H54 (cell line): ENCODE results near the gene NCBP2.
A peak's percentile ranks its signal among the peaks of the same experiment; 100 is the strongest.
"Not testable (repeated sequence)": the region's sequence is repeated elsewhere in the genome, so short reads cannot be mapped to it uniquely, and the experiment has no call there.

Experiments
- DNase-seq: peaks from one replicate; pipeline ENCODE4 v3.0.0; 2011; ENCODE audit warnings: low spot score, mixed read lengths; ENCODE audit not compliant: insufficient read length
- FAIRE-seq: peaks from 3 replicates; lab custom pipeline; 2011; peaks lifted over from hg19 to GRCh38; lab: Jason Lieb, UNC
- POLR2A ChIP-seq: IDR thresholded peaks from 2 replicates; pipeline ENCODE4 v1.6.1; 2011; ENCODE audit warnings: low read depth, mild to moderate bottlenecking, low read length

NCBP2 gene

DNA sequence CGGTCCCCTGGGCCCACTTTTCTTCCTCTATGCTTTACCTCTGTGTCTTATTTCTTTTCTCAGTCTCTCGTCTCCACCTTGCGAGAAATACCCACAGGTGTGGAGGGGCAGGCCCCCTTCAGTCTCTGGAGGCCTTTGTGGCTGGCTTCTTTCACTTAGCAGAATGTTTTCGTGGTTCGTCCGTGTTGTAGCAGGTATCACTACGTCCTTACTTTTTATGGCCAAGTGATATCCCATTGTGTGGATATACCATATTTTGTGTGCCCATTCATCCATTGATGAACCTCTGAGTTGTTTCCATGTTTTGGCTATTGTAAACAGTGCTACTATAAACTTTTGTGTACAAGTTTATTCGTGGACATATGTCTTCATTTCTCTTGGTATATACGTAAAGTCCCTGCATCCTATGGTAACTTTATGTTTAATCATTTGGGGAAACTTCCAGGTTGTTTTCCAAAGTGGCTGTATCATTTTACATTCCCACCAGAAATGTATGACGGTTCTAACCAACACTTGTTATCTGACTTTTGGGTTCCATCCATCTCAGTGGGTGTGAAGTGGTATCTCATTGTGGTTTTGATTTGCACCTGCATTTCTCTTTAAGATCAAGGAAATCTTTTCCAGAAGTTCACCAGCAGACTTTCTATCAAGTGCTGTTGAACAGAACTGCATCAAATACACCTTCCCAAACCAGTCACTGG lies 20.8 kb upstream of the NCBP2 start:
- TF ChIP-seq POLR2A = no peak
- no peak for DNase-seq
- FAIRE-seq = no peak

DNA sequence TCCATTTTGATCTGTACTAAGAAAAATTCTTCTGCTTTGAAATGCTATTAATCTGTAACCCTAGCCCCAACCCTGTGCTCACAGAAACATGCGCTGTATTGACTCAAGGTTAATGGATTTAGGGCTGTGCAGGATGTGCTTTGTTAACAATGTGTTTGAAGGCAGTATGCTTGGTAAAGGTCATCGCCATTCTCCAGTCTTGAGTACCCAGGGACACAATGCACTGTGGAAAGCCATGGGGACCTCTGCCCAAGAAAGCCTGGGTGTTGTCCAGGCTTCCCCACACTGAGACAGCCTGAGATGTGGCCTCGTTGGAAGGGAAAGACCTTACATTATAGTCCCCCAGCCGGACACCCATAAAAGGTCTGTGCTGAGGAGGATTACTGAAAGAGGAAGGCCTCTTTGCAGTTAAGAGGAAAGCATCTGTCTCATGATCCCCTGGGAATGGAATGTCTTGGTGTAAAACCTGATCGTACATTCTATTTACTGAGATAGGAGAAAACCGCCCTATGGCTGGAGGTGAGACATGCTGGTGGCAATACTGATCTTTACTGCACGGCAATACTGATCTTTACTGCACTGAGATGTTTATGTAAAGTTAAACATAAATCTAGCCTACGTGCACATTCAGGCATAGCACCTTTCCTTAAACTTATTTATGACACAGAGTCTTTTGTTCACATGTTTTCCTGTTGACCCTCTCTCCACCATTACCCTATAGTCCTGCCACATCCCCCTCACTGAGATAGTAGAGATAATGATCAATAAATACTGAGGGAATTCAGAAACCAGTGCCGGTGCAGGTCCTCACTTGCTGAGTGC lies 20.0 kb upstream of the NCBP2 start:
- no peak for TF ChIP-seq POLR2A
- no peak for DNase-seq
- FAIRE-seq = no peak

DNA sequence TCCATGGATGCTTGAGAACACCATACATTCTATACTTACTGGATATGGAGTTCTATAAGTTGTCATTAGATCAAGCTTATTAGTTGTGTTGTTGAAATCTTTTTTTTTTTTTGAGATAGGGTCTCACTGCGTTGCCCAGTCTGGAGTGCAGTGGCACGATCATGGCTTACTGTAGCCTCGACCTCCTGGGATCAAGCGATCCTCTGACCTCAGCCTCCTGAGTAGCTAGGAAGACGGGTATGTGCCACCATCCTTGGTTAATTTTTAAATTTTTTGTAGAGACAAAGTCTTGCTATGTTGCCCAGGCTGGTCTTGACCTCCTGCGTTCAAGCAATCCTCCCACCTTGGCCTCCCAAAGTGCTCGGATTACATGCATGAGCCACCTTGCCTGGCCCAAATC lies 12.5 kb upstream of the NCBP2 start:
- FAIRE-seq = no peak
- TF ChIP-seq POLR2A = no peak
- DNase-seq = no peak

DNA sequence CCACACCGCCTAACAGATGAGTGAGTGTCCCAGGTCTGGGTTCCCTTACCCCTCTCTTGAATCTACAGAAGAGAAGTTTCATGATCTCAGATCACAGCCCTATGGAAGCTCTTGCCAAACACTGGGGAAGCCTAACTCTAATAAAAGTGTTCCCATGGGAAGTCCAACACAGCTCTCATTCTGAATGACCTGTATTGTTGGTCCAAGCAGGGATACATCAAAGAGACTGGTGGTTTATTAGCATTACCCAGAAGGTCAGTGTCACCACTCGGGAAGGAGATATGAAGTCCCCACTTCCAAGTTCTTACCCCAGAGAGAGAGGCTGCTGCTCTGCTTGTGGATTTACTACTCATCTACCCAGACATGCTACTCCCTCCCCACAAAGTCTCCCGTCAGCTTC lies 9.0 kb upstream of the NCBP2 start:
- FAIRE-seq = no peak

DNA sequence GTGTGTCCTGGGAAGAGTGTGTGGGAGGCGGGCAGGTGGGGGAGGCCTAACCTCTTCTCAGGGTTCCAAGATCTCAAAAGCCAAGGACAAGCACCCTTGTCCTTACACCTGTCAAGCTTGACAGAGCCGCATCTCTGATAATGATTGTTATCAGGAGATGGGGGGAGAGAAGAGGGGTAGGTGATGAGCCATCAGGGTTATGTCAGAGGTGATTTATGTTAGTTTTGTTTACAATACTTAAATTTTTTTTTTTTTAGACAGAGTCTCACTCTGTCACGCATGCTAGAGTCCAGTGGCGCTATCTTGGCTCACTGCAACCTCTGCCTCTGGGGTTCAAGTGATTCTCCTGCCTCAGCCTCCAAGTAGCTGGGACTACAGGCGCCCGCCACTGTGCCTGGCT lies 7.4 kb upstream of the NCBP2 start:
- no peak for TF ChIP-seq POLR2A
- FAIRE-seq (no peak), DNase-seq (no peak)

More for the DNA sequence above, 9.0 kb upstream of the NCBP2 start:
- DNase-seq = no peak
- no peak for TF ChIP-seq POLR2A

DNA sequence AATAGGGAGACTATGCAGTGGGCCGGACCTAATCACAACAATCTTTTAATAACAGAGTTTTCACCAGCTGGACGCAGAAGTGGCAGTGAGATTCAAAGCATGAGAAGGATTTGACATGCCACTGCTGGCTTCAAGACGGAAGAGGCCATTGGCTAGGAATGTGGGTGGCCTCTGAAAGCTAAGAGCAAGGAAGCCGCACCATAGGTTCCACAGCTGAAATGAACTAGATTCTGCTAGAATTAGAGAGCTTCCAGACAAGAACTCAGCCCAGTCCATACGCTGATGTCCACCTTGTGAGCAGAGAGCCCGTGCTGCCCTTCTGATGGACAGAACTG lies 6.9 kb upstream of the NCBP2 start:
- no peak for FAIRE-seq
- DNase-seq = no peak
- TF ChIP-seq POLR2A = no peak

DNA sequence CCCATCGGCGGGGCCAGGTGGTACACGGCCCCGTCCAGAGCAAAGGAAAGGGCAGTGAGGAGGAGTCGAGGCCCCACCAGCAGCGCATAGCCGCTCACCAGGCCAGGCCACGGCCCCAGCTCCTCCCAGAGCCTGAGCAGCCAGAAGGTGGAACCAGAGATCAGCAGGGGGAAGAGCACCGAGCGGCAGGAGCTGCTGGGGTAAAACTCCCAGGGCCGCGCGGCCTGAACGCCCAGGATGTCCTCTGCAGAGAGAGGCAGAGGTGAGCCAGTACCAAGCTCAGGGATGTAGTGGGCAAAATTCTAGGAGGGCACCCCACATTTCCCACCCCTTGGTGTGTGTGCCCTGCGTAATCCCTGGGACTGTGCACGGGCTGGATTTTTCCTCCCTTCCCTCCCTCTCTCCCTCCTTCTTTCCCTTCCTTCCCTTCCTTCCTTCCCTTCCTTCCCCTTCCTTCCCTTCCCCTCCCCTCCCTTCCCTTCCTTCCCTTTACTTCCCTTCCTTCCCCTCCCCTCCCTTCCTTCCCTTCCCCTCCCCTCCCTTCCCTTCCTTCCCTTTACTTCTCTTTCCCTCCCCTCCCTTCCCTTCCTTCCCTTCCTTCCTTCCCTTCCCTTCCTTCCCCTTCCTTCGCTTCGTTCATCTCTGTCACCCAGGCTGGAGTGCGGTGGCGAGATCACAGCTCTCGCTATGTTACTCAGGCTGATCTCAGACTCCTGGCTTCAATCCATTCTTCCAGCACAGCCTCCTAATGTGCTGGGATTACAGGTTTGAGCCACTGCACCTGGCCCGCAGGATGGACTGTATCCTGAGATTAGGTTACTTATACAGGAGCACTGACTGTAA lies 6.3 kb upstream of the NCBP2 start:
- no peak for TF ChIP-seq POLR2A
- DNase-seq (no peak), FAIRE-seq (no peak)

DNA sequence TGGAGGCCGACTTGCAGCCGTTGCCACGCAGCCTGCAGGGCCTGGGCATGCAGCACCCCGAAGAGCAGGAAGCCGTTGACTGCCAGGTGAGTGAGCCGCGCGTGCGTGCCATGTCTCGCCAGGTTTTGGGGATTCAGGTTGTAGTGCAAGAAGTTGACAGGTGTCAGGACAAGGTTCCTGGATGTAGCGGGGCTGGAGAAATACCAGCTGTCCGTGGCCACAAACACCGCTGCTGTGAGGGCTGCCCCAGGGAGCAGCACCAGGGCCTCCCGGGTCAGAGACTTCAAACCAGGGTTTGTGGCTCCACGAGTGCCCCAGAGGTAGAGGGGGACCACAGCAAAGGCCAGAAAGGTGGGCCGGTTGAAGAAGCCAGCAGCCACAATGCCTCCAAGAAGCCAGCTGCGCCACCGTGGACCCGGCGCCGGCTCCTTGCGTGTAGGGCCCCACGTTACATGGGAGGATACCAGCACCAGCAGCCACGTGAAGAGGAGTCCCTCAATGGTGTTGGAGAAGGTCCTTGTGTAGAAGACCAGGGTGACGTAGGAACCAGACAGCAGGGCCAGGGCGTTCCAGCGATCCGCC lies 5.6 kb upstream of the NCBP2 start:
- DNase-seq = no peak
- no peak for TF ChIP-seq POLR2A
- FAIRE-seq = no peak

DNA sequence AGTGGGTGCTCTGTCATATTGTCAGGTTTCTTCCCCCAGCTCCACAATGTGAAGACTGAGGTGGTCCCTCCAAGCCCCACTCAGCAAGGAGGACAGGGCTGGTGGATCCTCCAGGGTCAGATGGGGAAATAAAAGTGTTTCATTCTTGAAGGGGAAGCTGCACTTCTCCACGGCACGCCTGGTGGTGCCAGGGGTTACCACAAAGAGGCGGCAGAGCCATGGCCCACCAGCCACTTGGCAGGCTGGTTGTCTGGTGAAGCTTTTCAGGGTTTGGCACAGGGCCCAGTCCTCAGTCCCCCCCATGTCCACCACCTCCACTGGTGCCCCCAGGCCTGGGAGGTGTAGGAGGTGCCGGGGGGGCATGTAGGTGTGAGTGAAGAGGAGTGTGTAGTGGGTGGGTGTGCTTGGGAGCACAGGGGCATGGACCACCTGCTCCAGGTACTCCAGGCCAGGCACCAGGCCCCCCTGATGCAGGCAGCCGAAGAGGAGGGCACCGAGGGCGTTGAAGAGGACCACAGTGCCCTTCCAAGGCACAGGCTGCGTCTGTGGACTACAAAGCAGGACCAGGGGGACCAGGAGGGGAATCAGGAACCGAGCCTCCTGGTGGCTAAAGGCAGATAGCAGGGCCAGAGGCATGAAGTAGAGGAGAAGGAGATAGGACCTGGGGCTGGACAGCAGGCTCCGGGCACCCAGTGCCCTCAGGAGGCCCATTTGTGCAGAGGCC lies 5.0 kb upstream of the NCBP2 start:
- no peak for TF ChIP-seq POLR2A
- FAIRE-seq = no peak
- DNase-seq = peak; percentile 47

DNA sequence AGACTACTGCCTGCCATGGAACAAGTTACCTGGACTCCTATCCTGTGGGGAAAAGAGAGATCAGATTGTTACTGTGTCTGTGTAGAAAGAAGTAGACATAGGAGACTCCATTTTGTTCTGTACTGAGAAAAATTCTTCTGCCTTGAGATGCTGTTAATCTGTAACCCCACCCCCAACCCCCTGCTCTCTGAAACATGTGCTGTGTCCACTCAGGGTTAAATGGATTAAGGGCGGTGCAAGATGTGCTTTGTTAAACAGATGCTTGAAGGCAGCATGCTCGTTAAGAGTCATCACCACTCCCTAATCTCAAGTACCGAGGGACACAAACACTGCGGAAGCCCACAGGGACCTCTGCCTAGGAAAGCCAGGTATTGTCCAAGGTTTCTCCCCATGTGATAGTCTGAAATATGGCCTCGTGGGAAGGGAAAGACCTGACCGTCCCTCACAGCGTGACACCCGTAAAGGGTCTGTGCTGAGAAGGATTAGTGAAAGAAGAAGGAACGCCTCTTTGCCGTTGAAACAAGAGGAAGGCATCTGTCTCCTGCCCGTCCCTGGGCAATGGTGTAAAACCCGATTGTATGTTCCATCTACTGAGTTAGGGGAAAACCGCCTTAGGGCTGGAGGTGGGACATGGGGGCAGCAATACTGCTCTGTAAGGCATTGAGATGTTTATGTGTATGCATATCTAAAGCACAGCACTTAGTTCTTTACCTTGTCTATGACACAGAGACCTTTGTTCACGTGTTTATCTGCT lies 1.9 kb upstream of the NCBP2 start:
- not testable (repeated sequence) for FAIRE-seq, DNase-seq

DNA sequence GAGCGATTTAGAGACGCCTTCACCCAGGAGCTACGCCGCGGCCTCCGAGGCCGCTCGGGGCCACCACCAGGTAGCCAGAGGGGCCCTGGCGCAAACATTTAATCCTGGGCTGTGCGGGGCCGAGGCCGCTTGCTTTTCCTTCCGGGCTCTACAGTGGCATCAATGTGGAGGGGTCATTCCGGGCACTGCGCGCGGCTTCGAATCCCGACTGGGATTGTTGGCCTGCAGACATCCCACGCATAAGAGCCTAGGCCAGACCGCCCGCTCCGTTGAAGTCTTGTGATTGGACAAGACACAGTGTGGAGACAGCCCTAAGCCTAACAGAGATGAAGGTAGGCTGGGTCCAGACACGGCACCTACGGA lies 568 bp upstream of the NCBP2 start:
- TF ChIP-seq POLR2A = no peak

DNA sequence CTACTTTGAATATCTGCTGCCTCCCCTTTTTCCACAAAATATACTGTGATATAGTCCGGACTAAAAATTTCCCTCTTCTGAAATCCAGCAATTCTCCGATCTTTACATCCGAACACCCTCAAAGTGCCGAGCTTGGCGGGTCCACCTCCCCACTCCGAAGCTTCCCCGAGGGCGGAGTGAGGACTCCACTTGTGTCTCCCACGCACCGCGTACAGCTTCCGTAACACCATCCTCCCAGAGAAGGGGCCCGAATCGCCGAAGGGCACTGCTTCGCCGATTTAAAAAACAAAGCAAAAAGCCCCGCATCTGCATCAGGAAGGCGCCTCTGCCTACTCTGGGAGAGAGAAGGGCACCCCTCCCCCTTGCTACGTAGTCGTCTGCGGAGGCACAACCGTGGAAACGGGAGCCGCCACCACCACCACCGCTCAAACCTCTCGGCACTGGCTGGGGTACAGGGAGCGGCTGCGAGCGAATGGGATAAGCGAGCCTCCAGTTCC lies 551 bp downstream of the NCBP2 start:
- TF ChIP-seq POLR2A = no peak
- peak; percentile 47 for DNase-seq
- FAIRE-seq = no peak

More for the DNA sequence above, 568 bp upstream of the NCBP2 start:
- DNase-seq (no peak), FAIRE-seq (no peak)
